HG03354 (cell line): Measurements from ENCODE around the gene FBXW7.

ENCODE experiments used
- ATAC-seq: cut with Tn5 transposase; IDR thresholded peaks from one replicate; pipeline ENCODE4 v1.9.1; 2021; ENCODE audit warnings: mild to moderate bottlenecking; ENCODE audit not compliant: unreplicated experiment, poor library complexity, severe bottlenecking

FBXW7 gene

GRCh38 chr4:152307669-152308068, 228.2 kb downstream of the FBXW7 start:
- no peak for ATAC-seq

GRCh38 chr4:152306541-152306940, 229.4 kb downstream of the FBXW7 start:
- ATAC-seq = no peak

- ATAC-seq = peak; percentile 94
Observed at GRCh38 chr4:152304220-152304619, 231.7 kb downstream of the FBXW7 start.

DNA sequence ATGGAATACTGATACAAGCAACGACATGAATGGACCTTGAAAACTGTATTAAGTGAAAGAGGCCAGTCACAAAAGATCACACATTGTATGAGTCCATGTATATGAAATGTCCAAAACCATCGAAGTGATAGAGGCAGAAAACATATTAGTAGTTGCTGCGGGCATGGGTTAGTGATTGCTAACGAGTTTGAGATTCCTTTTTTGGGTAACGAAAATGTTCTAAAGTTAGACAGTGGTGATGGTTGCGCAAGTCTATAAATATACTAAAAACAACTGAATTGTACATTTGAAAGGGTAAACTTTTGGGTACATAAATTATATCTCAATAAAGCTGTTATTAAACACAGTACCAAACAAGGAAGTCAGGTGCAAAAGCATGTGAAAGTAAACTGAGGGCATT, 234.5 kb downstream of the FBXW7 start:
- ATAC-seq = no peak

DNA sequence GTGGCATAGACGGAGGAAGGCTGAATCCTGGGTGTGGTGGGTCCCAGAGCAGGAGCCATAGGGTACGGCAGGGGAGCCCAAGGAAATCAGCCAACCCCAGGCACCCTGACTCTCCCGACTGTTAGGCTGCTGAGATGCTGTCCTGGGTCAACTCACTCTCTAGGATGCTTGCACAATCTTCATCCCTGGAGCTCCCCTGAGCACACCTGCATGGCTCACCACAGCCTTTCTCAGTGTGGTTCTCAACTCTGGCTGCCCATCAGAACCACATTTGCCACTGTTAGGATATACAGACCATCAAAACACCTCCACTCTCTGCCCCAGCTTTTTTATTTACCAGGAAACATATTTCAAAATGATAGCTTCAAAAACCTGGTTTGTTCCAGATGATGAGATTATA, 236.3 kb downstream of the FBXW7 start:
- ATAC-seq = no peak

DNA sequence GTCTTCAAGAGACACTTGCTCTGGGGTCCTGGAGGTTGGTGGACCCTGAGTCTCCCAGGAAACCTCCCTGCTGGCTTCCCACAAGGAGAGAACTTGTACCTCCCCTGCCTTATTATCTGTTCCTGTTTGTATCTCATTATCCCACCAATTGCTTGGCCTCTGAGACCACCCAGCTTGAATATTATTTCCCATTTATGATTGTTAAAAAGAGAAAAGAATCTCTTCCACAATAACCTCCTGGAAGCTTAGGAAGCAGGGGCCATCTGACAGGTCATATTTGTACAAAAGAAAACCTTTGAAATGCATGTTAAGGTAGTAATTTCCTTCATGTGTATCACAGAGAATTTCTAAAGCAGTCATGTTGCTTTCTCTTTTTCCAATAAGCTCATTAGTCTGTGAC, 239.5 kb downstream of the FBXW7 start:
- ATAC-seq = no peak

GRCh38 chr4:152294765-152295164, 241.1 kb downstream of the FBXW7 start:
- ATAC-seq = no peak

- no peak for ATAC-seq
Observed at GRCh38 chr4:152294331-152294730, 241.6 kb downstream of the FBXW7 start.

DNA sequence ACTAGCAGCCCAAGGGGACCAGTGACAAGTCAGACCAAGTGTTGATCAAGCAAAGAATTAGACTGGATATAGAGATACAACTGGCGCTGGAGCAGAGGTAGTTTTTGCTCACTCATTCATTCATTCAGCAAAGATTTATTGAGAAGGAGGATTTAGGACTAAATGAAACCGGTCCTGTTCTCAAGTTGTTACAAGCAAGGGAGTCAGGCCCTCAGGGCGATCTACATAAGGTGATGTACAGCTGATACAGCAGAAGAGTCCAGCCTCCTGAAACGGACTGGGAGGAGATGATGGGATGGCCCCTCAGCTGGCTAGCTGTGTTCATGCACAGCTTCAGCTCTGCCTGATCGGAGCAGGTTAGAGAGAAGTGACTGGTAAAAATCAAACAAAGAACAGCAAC, 242.4 kb downstream of the FBXW7 start:
- ATAC-seq = no peak

- ATAC-seq = no peak
Observed at GRCh38 chr4:152290366-152290921, 245.4 kb downstream of the FBXW7 start.

DNA sequence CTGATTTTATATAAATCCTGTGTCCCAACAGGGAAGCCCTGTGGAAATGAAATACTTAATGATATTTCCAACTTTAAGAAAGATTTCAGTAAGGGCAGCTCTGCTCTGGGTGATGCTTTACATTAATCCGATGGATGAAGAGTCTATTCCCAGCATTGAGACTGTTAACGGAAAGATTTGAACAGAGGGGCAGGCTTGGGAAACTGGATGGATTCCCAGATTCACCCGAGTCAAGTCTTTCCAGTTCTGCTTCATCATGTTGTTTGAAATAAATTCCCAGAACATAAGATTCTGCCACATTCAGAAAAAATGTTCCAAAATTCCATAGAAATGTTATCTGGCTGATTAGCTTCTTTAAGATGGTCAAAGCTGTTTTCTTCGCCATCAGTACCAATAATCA, 246.0 kb downstream of the FBXW7 start:
- ATAC-seq = no peak

DNA sequence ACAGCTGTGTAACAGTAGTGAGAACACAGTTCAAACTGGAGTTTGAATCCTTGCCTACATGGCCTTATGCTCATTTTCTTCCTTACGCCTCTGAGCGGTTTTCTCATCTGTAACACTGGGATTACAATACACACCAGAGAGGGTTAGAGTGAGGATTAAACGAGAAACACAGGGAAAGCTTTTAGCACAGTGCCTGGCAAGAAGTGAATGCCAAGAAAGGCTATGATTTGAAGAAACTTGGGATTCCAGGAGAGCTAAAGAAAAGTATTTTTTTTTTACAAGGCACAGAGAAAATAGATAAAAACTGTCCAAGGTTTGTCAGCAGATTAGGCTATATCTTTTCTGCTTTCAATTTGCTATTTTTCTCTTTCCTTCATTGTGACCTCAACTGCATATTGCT, 246.4 kb downstream of the FBXW7 start:
- no peak for ATAC-seq

GRCh38 chr4:152283801-152284470, 252.0 kb downstream of the FBXW7 start:
- no peak for ATAC-seq

GRCh38 chr4:152281822-152282221, 254.1 kb downstream of the FBXW7 start:
- no peak for ATAC-seq

- ATAC-seq = no peak
Observed at GRCh38 chr4:152281211-152281610, 254.7 kb downstream of the FBXW7 start.

DNA sequence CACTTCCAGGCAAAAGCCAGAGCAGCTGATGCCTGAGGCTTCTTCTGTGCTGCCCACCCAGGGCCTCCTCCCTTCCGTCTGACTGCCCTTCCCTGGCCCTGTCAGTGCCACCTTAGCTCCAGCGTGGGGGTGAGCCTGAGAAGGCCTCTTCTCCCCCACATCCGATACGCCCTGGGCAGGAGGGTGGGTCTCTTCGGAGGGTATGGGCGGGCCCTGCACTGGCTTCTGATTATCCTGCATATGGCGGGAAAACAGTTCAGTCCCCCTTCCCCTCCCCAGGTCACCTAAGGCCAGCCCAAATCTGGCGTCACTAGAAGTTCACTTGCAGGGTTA, 256.7 kb downstream of the FBXW7 start:
- ATAC-seq = no peak

DNA sequence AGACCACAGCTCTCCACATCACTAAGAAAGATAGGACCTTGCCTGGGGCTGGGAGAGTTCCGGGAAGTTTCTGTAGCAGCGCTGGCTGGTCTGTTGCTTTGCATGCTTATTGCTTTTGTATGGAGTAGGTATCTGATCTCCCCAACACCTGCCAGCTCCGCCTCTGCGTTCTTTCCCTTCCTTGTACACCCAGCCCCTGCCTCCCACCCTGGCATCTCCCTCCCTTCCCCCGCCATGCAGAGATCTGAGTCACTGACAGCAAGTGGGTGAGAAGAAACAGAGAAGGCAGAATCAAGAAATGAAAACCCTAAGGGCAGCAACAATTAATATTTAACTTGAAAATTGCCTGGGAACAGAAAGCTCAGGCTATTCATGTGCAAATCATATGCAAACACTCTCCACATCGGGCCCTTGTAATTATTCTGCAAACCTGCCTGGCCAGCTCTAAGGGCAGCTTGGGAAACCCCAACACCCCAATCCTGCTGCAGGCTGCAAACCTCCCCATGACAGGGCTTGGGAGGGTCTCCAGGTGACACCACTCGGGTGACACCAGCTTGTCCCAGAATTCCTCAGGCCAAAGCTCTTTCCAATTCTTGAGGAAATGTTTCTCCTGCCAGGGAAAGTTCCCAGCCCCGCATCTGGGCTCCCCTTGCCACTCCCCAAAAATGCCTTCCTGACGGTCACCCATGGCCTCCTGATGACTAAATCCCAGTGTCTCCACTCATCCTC, 257.2 kb downstream of the FBXW7 start:
- peak; percentile 88 for ATAC-seq

DNA sequence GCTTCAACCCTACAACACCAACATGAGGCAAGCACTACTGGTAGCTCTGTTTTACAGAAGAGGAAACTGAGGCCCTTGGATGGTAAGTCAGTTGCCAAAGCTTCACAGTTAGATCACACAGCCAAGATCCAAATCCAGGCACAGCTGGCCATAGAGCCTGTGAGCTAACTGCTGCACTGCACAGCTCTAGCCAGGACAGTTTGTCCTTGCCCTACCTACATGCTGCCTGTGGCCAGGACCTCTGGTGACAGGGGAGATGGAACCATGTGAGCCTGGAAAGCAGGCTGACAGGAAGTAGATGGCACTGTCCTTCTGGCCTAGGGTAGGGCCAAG, 257.8 kb downstream of the FBXW7 start:
- ATAC-seq = peak; percentile 43

- ATAC-seq = no peak
Observed at GRCh38 chr4:152277333-152277732, 258.6 kb downstream of the FBXW7 start.

GRCh38 chr4:152273343-152273742, 262.5 kb downstream of the FBXW7 start:
- ATAC-seq = no peak
